Stimulated activated CD4-positive, alpha-beta T cell treated with anti-CD3 and anti-CD28 coated beads, Interleukin-15, amount 100 ng/mL, for 48 hours (primary cell): ENCODE data around the gene ZHX3.
"Not testable (repeated sequence)": the region's sequence is repeated elsewhere in the genome, so short reads cannot be mapped to it uniquely, and the experiment has no call there.

ENCODE experiments used
- DNase-seq, 2 donors: peaks; one replicate each; pipeline ENCODE4 v3.0.0-alpha.2; 2020; ENCODE audit warnings: low read depth in 2 of 2

Gene ZHX3

DNA sequence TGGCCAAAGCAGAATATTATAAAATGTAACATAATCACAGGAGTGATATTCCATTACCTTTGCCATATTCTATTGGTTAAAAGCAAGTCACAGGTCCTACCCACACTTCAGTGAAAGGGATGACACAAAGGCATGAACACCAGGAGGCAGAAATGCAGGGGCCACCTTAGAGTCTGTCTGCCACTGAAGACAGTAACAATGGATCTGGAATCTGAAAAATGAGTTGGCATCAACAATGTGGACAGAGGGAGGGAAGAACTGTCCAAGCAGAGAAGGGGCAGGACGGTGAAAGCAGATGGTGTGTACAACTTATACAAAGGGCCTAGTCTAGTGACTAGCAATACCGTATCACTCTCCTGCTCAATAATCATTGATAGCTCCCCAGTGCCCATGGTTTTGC lies 16.5 kb upstream of the ZHX3 start:
- DNase-seq: no peak

GRCh38 chr20:41331731-41332130 lies 14.2 kb upstream of the ZHX3 start:
- DNase-seq: no peak

DNA sequence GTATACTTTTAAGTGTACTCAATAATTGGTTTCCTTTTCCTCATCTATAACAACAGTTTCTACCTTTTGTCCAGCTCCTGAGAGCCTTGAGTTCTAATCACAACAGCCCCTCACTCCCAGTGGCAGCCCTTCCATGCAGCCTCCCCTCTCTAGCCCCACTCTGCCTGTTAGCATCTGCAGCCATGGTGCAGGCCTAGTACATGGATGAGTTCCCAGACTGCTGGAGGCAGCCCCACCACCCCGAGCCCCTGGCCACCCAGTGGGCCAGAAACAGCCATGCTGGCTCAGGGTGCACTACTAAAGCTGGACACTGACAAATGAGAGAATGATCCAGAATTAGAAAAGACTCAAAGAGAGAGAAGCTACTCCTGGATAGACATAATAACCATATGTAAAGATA lies 13.4 kb upstream of the ZHX3 start:
- DNase-seq: no peak

DNA sequence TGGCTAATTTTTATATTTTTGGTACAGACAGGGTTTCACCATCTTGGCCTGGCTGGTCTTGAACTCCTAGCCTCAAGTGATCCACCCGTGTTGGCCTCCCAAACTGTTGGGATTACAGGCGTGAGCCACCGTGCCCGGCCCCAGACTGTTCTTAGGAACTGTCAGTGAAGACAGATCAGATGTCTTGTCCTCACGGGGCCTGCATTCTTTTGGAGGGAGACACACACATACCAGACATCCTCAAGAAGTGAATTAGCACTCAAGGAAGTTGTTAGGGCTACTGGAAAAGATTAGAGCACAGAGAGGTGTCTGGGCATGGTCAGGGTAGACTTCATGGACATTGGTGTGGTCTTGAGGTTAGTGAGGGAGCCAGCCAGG lies 12.8 kb upstream of the ZHX3 start:
- DNase-seq: no peak

DNA sequence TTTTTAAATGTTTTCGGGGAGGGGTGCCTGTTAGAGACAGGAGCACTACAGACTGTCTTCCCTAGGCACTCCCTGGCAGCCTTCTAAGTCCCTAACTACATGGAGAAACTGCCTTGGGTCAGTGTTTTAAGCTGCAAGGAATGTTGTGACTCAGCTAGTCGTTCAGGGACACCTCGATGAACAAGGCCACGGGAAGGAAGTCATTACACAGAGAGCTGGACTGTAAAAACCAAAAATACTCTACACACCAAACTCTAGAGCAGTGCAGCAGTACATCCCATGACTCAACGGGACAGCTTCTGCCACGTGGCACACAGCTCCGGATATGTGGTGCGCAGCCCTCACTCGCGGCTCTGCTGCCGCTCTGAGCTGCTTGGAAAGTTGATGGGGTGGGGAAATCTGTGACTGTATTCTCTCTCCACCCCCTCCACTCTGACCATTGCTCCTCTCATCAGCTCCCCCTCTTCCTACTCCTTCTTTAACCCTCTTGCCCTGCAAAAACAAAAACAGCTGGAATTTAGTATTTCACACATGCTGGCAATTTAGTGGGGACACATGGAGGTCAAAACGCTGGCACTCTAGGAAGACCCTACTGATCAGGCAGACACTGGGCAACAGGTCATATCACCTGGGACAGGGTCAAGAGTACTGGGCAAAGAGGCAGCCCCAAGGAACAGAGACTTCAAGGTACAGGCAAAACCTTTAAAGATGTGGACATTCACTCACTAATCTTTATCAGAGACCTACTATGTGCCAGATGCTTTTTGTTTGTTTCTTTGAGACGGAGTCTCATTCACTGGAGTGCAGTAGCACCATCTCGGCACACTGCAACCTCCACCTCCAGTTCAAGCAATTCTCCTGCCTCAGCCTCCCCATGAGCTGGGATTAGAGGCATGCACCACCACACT lies 12.2 kb upstream of the ZHX3 start:
- peak; percentile 45 to 57 for DNase-seq

DNA sequence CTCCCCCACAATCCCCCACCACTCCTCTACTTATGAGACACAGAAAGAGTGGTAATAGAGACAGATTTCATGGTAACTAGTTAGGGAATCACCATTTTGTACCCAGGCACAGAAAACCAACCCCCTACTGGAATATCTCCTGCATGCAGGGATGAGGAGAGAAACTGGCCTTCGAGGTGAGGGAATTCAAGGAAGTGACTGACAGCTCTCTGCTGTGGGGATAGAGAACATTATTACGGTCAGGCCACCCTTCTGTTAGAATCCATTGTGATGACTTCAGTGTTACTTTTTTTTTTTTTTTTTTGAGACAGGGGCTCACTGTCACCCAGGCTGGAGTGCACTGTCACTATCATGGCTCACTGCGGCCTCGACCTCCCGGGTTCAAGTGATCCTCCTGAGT lies 9.6 kb upstream of the ZHX3 start:
- no peak for DNase-seq

GRCh38 chr20:41320976-41321375 lies 3.4 kb upstream of the ZHX3 start:
- DNase-seq: no peak

DNA sequence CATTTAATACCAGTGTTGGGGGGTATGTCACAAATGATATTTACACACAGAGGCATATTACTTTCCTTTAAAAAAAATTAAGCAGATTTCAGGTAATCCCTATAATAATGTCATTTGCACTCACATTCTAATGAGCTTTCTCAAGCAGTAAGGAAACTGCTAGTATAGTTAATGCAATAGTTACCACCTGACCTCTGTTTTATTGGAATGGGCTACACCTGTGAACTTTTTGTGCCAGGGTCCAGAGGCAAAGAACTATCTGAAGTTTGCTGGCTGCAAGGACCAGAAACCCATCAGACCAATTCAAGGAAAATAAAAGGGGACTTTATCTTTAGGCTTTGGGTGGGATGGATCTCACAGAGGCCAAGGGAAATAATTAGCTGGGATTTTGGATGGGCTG lies 2.9 kb upstream of the ZHX3 start:
- no peak for DNase-seq

- DNase-seq: no peak
Observed at GRCh38 chr20:41318271-41318649, 729 bp upstream of the ZHX3 start.

- DNase-seq: peak; percentile 55 to 70
Observed at GRCh38 chr20:41316602-41317545, 657 bp downstream of the ZHX3 start.

GRCh38 chr20:41316051-41316450 lies 1.5 kb downstream of the ZHX3 start:
- DNase-seq: no peak

- no peak for DNase-seq
Observed at GRCh38 chr20:41314386-41314785, 3.1 kb downstream of the ZHX3 start.

DNA sequence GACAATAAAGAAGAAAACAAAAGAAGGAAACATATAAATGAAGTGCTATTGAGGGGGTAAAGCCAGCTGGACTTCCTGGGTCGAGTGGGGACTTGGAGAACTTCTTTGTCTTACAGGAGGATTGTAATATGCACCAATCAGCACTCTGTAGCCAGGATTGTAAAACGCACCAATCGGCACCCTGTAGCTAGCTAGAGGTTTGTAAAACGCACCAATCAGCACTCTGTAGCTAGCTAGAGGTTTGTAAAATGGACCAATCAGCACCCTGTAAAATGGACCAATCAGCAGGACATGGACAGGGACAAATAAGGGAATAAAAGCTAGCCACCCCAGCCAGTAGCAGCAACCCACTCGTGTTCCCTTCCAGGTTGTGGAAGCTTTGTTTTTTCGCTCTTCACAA lies 5.5 kb downstream of the ZHX3 start:
- DNase-seq: not testable (repeated sequence)

- no peak for DNase-seq
Observed at GRCh38 chr20:41309817-41310216, 7.7 kb downstream of the ZHX3 start.

- no peak for DNase-seq
Observed at GRCh38 chr20:41308726-41309413, 8.7 kb downstream of the ZHX3 start.

DNA sequence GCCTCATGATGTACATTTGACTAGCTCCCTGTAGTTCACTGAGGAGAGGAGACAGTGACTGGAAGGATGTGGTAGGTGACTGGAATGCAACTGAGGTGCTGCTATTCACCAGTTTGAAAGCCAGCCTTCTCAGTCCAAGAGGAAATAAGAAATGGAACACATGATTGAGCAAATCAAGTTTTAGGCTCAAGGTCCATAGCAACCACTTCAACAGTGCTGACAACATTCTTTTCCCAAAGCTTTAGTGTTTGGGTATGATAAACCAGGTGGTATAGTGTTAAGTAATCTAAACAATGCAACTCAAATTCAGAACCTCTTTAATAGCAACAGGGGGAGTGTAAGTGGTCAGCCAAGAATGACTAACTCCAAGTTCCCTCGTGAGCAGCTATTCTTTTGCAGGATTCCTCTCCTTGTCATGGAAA lies 9.2 kb downstream of the ZHX3 start:
- DNase-seq: no peak

DNA sequence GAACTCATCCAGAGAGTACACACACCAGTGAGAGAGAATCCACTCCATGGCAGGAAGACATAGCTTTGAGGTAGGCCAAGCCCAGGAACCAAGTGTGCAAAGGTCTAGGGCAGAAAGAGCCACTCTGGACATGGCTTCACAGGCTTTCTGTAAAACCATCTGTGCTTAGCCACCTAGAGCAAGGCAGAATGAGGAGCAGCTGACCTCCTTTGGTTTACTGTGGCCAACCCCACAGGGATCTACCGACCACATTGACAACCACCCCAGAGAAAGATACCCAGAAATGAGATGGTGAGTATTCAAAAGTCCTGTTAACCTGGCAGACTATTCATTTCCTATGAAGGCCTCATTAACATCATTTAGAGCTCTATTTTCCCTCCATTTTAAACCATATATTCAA lies 10.5 kb downstream of the ZHX3 start:
- no peak for DNase-seq

GRCh38 chr20:41306061-41306727 lies 11.3 kb downstream of the ZHX3 start:
- DNase-seq: no peak

DNA sequence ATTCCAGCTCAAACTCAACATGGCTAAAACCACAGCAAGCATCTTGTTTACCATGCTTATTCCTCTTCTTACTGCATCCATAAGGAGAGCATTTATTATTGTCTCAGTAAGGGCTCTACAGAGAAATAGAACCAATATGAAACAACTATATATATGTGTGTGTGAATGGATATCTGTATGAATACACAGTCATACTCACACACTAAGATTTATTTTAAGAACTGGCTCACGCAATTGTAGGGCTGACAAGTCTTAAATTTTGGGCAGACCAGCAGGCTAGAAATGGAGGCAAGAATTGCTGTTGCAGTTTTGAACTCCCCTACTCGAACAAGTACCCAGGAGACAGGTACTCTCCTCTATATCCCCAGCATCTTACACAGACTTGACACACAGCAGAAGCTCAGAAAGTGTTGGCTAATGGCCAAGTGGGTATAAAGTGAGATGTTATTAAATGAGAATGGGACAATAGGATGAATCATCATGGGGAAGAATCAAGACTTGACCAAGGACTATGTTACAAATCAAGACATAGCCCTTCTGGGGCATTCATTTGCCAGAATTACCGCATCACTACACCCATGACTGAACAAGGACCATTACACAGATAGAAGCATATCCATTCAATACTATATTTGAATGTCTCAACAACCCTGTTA lies 13.0 kb downstream of the ZHX3 start:
- no peak for DNase-seq

DNA sequence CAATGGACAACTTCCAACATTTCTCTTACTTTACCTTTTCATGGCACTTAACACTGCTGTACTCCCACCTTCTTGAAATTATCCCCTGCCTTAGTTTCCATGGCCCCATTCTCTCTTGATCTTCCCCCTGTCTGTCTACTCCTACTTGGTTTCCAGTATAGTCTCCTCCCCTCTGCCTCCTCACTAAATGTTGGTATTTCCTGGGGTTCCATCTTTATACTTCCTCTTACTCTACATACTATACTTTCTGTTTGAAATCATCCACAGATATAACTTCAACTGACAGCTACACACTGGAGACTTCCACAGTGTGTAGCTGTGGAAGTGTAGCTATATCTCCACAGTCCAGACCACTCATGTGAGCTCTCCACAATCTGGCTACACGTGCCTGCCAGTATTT lies 13.5 kb downstream of the ZHX3 start:
- no peak for DNase-seq

DNA sequence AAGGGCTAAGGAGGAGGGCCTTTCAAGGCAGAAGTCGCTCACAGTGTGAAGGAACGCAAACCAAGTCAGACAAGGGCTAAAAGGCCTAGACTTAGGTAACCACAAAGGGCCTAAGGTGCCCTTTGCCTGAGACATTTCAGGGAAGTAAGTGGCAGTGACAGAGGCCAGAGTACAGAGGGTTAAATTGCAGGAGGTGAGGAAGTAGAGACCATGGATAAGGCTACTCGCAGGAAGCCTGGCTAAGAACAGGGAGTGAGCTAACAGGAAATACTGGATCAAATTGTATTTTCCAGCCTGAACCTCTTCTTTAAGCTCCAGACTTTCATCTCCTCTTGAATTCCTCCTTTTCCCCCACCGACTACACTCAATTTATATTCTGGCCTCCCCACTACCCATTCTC lies 16.6 kb downstream of the ZHX3 start:
- DNase-seq: no peak
